SK-N-SH treated with all-trans-retinoic acid at 6 μM for 48 hours (cell line): ENCODE measurements around the gene RASSF4.

ENCODE experiments used
- ARNTL ChIP-seq: fragments of 450-650 bp; formaldehyde crosslinking; IDR thresholded peaks from 2 replicates; pipeline ENCODE4 v1.5.0; 2020; ENCODE audit warnings: low read depth, mild to moderate bottlenecking, moderate library complexity, borderline replicate concordance
- CSDC2 ChIP-seq: fragments of 250-450 bp; sonication (Bioruptor Pico); IDR thresholded peaks from 2 replicates; pipeline ENCODE4 v1.5.0; 2020; ENCODE audit warnings: mild to moderate bottlenecking, moderate library complexity
- ISL1 ChIP-seq: fragments of 250-450 bp; sonication (Bioruptor Pico); IDR thresholded peaks from 2 replicates; pipeline ENCODE4 v2.1.2; 2022; ENCODE audit warnings: mild to moderate bottlenecking, moderate library complexity
- OSR1 ChIP-seq: fragments of 250-450 bp; sonication (Bioruptor Pico); IDR thresholded peaks from 2 replicates; pipeline ENCODE4 v1.8.0; 2022; ENCODE audit warnings: moderate library complexity, mild to moderate bottlenecking, inconsistent platforms
- PPARA ChIP-seq: fragments of 250-450 bp; sonication (Bioruptor Pico); IDR thresholded peaks from 2 replicates; pipeline ENCODE4 v1.5.0; 2020; ENCODE audit warnings: mild to moderate bottlenecking, borderline replicate concordance
- RARB ChIP-seq: fragments of 250-450 bp; sonication (Bioruptor Pico); IDR thresholded peaks from 2 replicates; pipeline ENCODE4 v1.8.0; 2021; ENCODE audit warnings: mild to moderate bottlenecking, moderate library complexity
- SNAI2 ChIP-seq: fragments of 250-450 bp; sonication (Bioruptor Pico); IDR thresholded peaks from 2 replicates; pipeline ENCODE4 v1.5.0; 2020; ENCODE audit warnings: mild to moderate bottlenecking, moderate library complexity
- TCF4 ChIP-seq: fragments of 250-450 bp; sonication (Bioruptor Pico); IDR thresholded peaks from 2 replicates; pipeline ENCODE4 v1.8.0; 2021; ENCODE audit warnings: mild to moderate bottlenecking, moderate library complexity, borderline replicate concordance
- ZFP3 ChIP-seq: fragments of 250-450 bp; sonication (Bioruptor Pico); IDR thresholded peaks from 2 replicates; pipeline ENCODE4 v1.5.0; 2020; ENCODE audit warnings: mild to moderate bottlenecking, moderate library complexity
- TF ChIP-seq, protein P1 (sequence below): fragments of 250-450 bp; sonication (Bioruptor Pico); IDR thresholded peaks from 2 replicates; pipeline ENCODE4 v1.8.0; 2021; ENCODE audit warnings: low read depth, mild to moderate bottlenecking, moderate library complexity, borderline replicate concordance
- TF ChIP-seq, protein P2 (sequence below): fragments of 250-450 bp; sonication (Bioruptor Pico); IDR thresholded peaks from 2 replicates; pipeline ENCODE4 v1.5.1; 2021; ENCODE audit warnings: mild to moderate bottlenecking, moderate library complexity
- TF ChIP-seq, protein P3 (sequence below): fragments of 250-450 bp; sonication (Bioruptor Pico); IDR thresholded peaks from 2 replicates; pipeline ENCODE4 v1.8.0; 2020; ENCODE audit warnings: mild to moderate bottlenecking, moderate library complexity, borderline replicate concordance
- TF ChIP-seq, protein P4 (sequence below): fragments of 250-450 bp; sonication (Bioruptor Pico); IDR thresholded peaks from 2 replicates; pipeline ENCODE4 v1.5.1; 2020; ENCODE audit warnings: low read depth, mild to moderate bottlenecking, moderate library complexity
- TF ChIP-seq, protein P5 (sequence below): fragments of 250-450 bp; sonication (Bioruptor Pico); IDR thresholded peaks from 2 replicates; pipeline ENCODE4 v1.5.0; 2020; ENCODE audit warnings: mild to moderate bottlenecking, moderate library complexity

DNA sequence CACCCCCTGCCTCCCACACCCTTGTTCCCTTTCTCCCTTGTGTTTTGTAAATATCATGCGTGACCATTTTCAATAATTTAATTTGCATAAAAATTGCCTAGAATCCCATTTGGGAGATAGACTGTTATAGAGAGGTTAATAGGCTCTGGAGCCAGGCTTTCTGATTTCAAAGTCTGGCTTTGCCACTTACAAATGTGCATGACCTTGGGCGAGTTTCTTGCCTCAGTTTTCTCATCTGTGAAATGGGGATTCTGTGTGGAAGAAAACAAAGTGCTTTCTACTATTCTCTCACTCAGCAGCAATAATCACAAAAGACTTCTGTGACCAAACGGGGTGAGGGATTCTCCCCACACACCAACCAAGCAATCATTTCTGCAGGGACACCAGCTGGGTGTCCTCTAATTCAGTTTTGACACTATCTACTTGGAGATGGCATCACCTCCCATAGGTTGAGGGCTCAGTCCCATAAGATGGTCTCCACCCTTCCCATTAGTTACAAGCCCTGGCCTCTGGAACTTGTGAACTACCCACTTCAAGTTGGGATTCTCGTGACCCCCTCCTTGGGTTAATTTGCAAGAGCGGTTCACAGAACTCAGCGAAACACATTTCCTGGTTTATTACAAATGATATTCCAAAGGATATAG is 37.6 kb downstream of the RASSF4 start:
- TF ChIP-seq SNAI2 (no peak), ZFP3 (CRISPR knock-in tag) (no peak), TCF4 (no peak), ISL1 (CRISPR knock-in tag) (no peak), ARNTL (CRISPR knock-in tag) (no peak), RARB (no peak), PPARA (no peak), CSDC2 (CRISPR knock-in tag) (no peak), OSR1 (CRISPR knock-in tag) (no peak)
- TF ChIP-seq, protein P1, sequence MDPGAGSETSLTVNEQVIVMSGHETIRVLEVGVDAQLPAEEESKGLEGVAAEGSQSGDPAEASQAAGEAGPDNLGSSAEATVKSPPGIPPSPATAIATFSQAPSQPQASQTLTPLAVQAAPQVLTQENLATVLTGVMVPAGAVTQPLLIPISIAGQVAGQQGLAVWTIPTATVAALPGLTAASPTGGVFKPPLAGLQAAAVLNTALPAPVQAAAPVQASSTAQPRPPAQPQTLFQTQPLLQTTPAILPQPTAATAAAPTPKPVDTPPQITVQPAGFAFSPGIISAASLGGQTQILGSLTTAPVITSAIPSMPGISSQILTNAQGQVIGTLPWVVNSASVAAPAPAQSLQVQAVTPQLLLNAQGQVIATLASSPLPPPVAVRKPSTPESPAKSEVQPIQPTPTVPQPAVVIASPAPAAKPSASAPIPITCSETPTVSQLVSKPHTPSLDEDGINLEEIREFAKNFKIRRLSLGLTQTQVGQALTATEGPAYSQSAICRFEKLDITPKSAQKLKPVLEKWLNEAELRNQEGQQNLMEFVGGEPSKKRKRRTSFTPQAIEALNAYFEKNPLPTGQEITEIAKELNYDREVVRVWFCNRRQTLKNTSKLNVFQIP = no peak
- TF ChIP-seq, protein P2, sequence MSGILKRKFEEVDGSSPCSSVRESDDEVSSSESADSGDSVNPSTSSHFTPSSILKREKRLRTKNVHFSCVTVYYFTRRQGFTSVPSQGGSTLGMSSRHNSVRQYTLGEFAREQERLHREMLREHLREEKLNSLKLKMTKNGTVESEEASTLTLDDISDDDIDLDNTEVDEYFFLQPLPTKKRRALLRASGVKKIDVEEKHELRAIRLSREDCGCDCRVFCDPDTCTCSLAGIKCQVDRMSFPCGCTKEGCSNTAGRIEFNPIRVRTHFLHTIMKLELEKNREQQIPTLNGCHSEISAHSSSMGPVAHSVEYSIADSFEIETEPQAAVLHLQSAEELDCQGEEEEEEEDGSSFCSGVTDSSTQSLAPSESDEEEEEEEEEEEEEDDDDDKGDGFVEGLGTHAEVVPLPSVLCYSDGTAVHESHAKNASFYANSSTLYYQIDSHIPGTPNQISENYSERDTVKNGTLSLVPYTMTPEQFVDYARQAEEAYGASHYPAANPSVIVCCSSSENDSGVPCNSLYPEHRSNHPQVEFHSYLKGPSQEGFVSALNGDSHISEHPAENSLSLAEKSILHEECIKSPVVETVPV (CRISPR knock-in tag) = no peak
- TF ChIP-seq, protein P3, sequence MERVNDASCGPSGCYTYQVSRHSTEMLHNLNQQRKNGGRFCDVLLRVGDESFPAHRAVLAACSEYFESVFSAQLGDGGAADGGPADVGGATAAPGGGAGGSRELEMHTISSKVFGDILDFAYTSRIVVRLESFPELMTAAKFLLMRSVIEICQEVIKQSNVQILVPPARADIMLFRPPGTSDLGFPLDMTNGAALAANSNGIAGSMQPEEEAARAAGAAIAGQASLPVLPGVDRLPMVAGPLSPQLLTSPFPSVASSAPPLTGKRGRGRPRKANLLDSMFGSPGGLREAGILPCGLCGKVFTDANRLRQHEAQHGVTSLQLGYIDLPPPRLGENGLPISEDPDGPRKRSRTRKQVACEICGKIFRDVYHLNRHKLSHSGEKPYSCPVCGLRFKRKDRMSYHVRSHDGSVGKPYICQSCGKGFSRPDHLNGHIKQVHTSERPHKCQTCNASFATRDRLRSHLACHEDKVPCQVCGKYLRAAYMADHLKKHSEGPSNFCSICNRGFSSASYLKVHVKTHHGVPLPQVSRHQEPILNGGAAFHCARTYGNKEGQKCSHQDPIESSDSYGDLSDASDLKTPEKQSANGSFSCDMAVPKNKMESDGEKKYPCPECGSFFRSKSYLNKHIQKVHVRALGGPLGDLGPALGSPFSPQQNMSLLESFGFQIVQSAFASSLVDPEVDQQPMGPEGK (CRISPR knock-in tag) = no peak
- TF ChIP-seq, protein P4, sequence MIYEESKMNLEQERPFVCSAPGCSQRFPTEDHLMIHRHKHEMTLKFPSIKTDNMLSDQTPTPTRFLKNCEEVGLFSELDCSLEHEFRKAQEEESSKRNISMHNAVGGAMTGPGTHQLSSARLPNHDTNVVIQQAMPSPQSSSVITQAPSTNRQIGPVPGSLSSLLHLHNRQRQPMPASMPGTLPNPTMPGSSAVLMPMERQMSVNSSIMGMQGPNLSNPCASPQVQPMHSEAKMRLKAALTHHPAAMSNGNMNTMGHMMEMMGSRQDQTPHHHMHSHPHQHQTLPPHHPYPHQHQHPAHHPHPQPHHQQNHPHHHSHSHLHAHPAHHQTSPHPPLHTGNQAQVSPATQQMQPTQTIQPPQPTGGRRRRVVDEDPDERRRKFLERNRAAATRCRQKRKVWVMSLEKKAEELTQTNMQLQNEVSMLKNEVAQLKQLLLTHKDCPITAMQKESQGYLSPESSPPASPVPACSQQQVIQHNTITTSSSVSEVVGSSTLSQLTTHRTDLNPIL (CRISPR knock-in tag) = no peak
- TF ChIP-seq, protein P5, sequence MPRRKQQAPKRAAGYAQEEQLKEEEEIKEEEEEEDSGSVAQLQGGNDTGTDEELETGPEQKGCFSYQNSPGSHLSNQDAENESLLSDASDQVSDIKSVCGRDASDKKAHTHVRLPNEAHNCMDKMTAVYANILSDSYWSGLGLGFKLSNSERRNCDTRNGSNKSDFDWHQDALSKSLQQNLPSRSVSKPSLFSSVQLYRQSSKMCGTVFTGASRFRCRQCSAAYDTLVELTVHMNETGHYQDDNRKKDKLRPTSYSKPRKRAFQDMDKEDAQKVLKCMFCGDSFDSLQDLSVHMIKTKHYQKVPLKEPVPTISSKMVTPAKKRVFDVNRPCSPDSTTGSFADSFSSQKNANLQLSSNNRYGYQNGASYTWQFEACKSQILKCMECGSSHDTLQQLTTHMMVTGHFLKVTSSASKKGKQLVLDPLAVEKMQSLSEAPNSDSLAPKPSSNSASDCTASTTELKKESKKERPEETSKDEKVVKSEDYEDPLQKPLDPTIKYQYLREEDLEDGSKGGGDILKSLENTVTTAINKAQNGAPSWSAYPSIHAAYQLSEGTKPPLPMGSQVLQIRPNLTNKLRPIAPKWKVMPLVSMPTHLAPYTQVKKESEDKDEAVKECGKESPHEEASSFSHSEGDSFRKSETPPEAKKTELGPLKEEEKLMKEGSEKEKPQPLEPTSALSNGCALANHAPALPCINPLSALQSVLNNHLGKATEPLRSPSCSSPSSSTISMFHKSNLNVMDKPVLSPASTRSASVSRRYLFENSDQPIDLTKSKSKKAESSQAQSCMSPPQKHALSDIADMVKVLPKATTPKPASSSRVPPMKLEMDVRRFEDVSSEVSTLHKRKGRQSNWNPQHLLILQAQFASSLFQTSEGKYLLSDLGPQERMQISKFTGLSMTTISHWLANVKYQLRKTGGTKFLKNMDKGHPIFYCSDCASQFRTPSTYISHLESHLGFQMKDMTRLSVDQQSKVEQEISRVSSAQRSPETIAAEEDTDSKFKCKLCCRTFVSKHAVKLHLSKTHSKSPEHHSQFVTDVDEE = no peak
